B cell (primary cell): ENCODE measurements around the gene EXOC7. TPM values are rescaled to one million over a fixed set of nuclear protein-coding genes. Genes with fewer than 3 reads are reported as not detected.

ENCODE experiments used
- ATAC-seq: fragments of 200-7000 bp; cut with Tn5 transposase; one replicate; pipeline ENCODE4 v1.10.0; 2021; ENCODE audit warnings: low read depth, mild to moderate bottlenecking, moderate number of reproducible peaks, moderate library complexity
- CTCF ChIA-PET: fragments of 350-600 bp; sonication (Branson Sonifier 250); formaldehyde crosslinking; loops from one replicate; lab custom pipeline; 2021; ENCODE audit warnings: antibody characterized with exemption, inconsistent platforms; lab: Charles Lee
- POLR2A ChIA-PET: fragments of 350-600 bp; sonication (Branson Sonifier 250); formaldehyde crosslinking; loops from one replicate; lab custom pipeline; 2021; ENCODE audit warnings: antibody characterized with exemption; lab: Charles Lee
- DNase-seq: peaks from one replicate; pipeline ENCODE4 v3.0.0; 2013
- H2AFZ ChIP-seq: 2 replicates; pipeline ENCODE4 v1.6.1; 2012; ENCODE audit warnings: mild to moderate bottlenecking, low read depth, low read length; ENCODE audit not compliant: insufficient read depth, poor library complexity, severe bottlenecking
- H3K27ac ChIP-seq, 2 donors: 1 replicate in 1 of 2; 2 replicates in 1 of 2; pipeline ENCODE4 v1.5.1; 2012 to 2013; ENCODE audit warnings: low read length in 2 of 2, mild to moderate bottlenecking in 2 of 2, moderate library complexity in 1 of 2
- H3K27me3 ChIP-seq, 4 experiments: fragments of 200-600 bp in 1 of 4; sonication (generic) in 1 of 4; replicated peaks in 1 of 4; 1 replicate in 2 of 4; 2 replicates in 2 of 4; pipeline versions ENCODE4 v1.6.1 to v1.7.0; 2013 to 2016; ENCODE audit warnings: low read length in 3 of 4, mild to moderate bottlenecking in 2 of 4, mixed read lengths in 1 of 4, moderate library complexity in 1 of 4; ENCODE audit not compliant: insufficient read depth in 4 of 4, control insufficient read depth in 3 of 4; ENCODE audit errors: control extremely low read depth in 1 of 4
- H3K36me3 ChIP-seq, 2 experiments: replicated peaks in 1 of 2; 1 replicate in 1 of 2; 2 replicates in 1 of 2; pipeline versions ENCODE4 v1.6.1 to v1.7.1; 2013; ENCODE audit warnings: low read length in 1 of 2; ENCODE audit not compliant: insufficient read depth in 2 of 2, control insufficient read depth in 1 of 2; ENCODE audit errors: control extremely low read depth in 1 of 2, extremely low read depth in 1 of 2
- H3K4me1 ChIP-seq, 2 donors: fragments of 200-600 bp in 1 of 2; sonication (generic) in 1 of 2; 1 replicate in 1 of 2; 2 replicates in 1 of 2; pipeline versions ENCODE4 v1.5.1 to v1.6.1; 2013 to 2017; ENCODE audit warnings: low read length in 2 of 2; ENCODE audit not compliant: control insufficient read depth in 2 of 2, insufficient read depth in 2 of 2
- H3K4me2 ChIP-seq: replicated peaks from 2 replicates; pipeline ENCODE3; 2012; ENCODE audit warnings: mild to moderate bottlenecking, low read depth, low read length; ENCODE audit not compliant: poor library complexity, severe bottlenecking
- H3K4me3 ChIP-seq, 5 experiments: fragments of 200-600 bp in 1 of 5; sonication (generic) in 1 of 5; 1 replicate in 3 of 5; 2 replicates in 2 of 5; pipeline versions ENCODE4 v1.5.1 to v1.7.0; 2011 to 2016; ENCODE audit warnings: low read length in 4 of 5, mild to moderate bottlenecking in 4 of 5, low read depth in 2 of 5, control low read depth in 1 of 5, moderate library complexity in 1 of 5; ENCODE audit not compliant: insufficient read depth in 1 of 5; ENCODE audit errors: control extremely low read depth in 1 of 5, extremely low read depth in 1 of 5
- H3K79me2 ChIP-seq: fragments of 200-600 bp; sonication (generic); one replicate; pipeline ENCODE4 v1.6.0; 2016; ENCODE audit warnings: low read length; ENCODE audit not compliant: control insufficient read depth, insufficient read depth
- H3K9ac ChIP-seq: fragments of 200-600 bp; sonication (generic); 2 replicates; pipeline ENCODE4 v1.6.1; 2017; ENCODE audit warnings: mild to moderate bottlenecking, low read length, moderate library complexity
- H3K9me3 ChIP-seq, 3 donors: one replicate each; pipeline versions ENCODE4 v1.6.1 to v1.7.1; 2013; ENCODE audit warnings: low read length in 2 of 3; ENCODE audit not compliant: control insufficient read depth in 2 of 3, insufficient read depth in 1 of 3; ENCODE audit errors: control extremely low read depth in 1 of 3
- H4K20me1 ChIP-seq: 2 replicates; pipeline ENCODE4 v1.6.0; 2012; ENCODE audit warnings: mild to moderate bottlenecking, low read length; ENCODE audit not compliant: insufficient read depth, control insufficient read depth, poor library complexity, severe bottlenecking
- H3K27ac Mint-ChIP-seq: one replicate; pipeline ENCODE4 v1.8.0; 2021; ENCODE audit warnings: mixed read lengths
- H3K27me3 Mint-ChIP-seq: one replicate; pipeline ENCODE4 v1.8.0; 2021; ENCODE audit warnings: mixed read lengths
- H3K4me1 Mint-ChIP-seq: one replicate; pipeline ENCODE4 v1.8.0; 2021; ENCODE audit warnings: mixed read lengths
- H3K4me3 Mint-ChIP-seq: one replicate; pipeline ENCODE4 v1.8.0; 2021; ENCODE audit warnings: mixed read lengths
- H3K9me3 Mint-ChIP-seq: one replicate; pipeline ENCODE4 v1.8.0; 2022; ENCODE audit warnings: mixed read lengths; ENCODE audit not compliant: insufficient read depth
- EZH2 ChIP-seq: IDR thresholded peaks from 2 replicates; pipeline ENCODE4 v1.6.1; 2012; ENCODE audit warnings: borderline replicate concordance, low read depth, mild to moderate bottlenecking, moderate library complexity, low read length; ENCODE audit not compliant: insufficient read depth, poor library complexity, severe bottlenecking
- WGBS: methylation state at CpG from one replicate; pipeline ENCODE4 v1.1.5; 2013; ENCODE audit warnings: missing lambda C conversion rate; ENCODE audit not compliant: insufficient coverage; 5-methylcytosine and 5-hydroxymethylcytosine counted together
- intact Hi-C: fragments of 100-400 bp; cut with micrococcal nuclease; formaldehyde crosslinking; loops from one replicate; pipeline ENCODE4 v1.10.0; 2022
- polyA plus RNA-seq: library from polyadenylated mRNA; depleted of rRNA; stranded (reverse); fragments of >200 nt; gene quantifications from 2 replicates; pipeline ENCODE4 v1.2.3, GENCODE V29; 2012
- total RNA-seq, 2 donors: library from RNA; stranded (reverse); fragments of 120-200 nt in 1 of 2; gene quantifications; 1 replicate in 1 of 2; 2 replicates in 1 of 2; pipeline versions ENCODE4 v1.2.3 to v1.2.4, GENCODE V29; 2013 to 2022
- TF ChIP-seq, protein P1 (sequence below): fragments of 200-600 bp; IDR thresholded peaks from one replicate; pipeline ENCODE4 v1.8.0; 2022; ENCODE audit warnings: antibody characterized with exemption, mild to moderate bottlenecking

Gene EXOC7
- total and polyA plus RNA-seq, 2 donors (not counting 1 experiment from before 2014, with no cell fraction given) = 105 to 194 TPM

DNA sequence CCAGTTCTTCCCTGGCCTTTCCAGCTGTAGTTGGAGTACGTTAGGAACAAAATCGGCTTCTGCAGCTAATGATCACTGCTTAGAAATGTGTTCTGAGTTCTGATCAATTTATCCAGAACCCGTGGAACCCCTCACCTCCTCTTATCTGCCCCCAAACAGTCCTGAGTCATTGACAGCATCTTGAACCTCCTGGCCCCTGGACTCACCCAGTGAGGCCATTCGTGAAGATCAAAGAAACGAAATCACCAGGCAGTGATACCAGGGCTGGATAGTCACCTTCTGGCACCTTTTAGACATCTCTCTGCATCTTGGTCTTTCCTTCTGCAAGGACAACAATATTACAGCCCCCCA lies 17.0 kb upstream of the EXOC7 start:
- peaks cover 16% of the 10 kb centered on the region for H3K4me1 Mint-ChIP-seq
- 100% methylated on average over 5 of the region's 5 CpGs for WGBS
- H3K27me3 Mint-ChIP-seq = peaks cover 2% of the 10 kb centered on the region
- Histone ChIP-seq H3K27me3 (peaks cover 0 to 6% (median 0%) of the 10 kb centered on the region in 4 experiments), H3K4me3 (no peak overlapping the region), H3K36me3 (no peaks in the 10 kb centered on the region), H3K9me3 (no peaks in the 10 kb centered on the region), H3K9ac (no peak overlapping the region), H3K4me1 (peaks cover 18 to 21% of the 10 kb centered on the region in 2 donors), H3K27ac (no peak overlapping the region), H3K79me2 (no peaks in the 10 kb centered on the region), H2AFZ (no peak overlapping the region), H3K4me2 (peak overlapping the region; percentile 99), H4K20me1 (no peaks in the 10 kb centered on the region)
- ChIA-PET POLR2A (interaction anchor here (1.2 kb wide), 1 partner anchor 158 kb away, joined by 8 read pairs; no protein-coding TSS in a partner anchor), CTCF (interaction anchor here (0.6 to 16.8 kb wide), 13 partner anchors 10 to 381 kb away, joined by 3 to 435 read pairs (median 5); no protein-coding TSS in a partner anchor)
- intact Hi-C loops = loop anchor here (1.0 kb wide), 4 partner anchors 21 to 179 kb away; partner anchors contain the start of gene FOXJ1
- H3K4me3 Mint-ChIP-seq = peak overlapping the region; percentile 23
- TF ChIP-seq EZH2 = no peak
- TF ChIP-seq, protein P1, sequence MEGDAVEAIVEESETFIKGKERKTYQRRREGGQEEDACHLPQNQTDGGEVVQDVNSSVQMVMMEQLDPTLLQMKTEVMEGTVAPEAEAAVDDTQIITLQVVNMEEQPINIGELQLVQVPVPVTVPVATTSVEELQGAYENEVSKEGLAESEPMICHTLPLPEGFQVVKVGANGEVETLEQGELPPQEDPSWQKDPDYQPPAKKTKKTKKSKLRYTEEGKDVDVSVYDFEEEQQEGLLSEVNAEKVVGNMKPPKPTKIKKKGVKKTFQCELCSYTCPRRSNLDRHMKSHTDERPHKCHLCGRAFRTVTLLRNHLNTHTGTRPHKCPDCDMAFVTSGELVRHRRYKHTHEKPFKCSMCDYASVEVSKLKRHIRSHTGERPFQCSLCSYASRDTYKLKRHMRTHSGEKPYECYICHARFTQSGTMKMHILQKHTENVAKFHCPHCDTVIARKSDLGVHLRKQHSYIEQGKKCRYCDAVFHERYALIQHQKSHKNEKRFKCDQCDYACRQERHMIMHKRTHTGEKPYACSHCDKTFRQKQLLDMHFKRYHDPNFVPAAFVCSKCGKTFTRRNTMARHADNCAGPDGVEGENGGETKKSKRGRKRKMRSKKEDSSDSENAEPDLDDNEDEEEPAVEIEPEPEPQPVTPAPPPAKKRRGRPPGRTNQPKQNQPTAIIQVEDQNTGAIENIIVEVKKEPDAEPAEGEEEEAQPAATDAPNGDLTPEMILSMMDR = no peak
- ATAC-seq (no peak), DNase-seq (no peak)
- no peaks in the 10 kb centered on the region for H3K9me3 Mint-ChIP-seq
- no peak overlapping the region for H3K27ac Mint-ChIP-seq
